Mesendoderm (in vitro differentiated cells): Measurements from ENCODE around the gene EVI5.
"Not testable (repeated sequence)": the region's sequence is repeated elsewhere in the genome, so short reads cannot be mapped to it uniquely, and the experiment has no call there.

ENCODE experiments used
- DNase-seq: peaks from one replicate; pipeline ENCODE4 v3.0.0; 2013
- H2AK5ac ChIP-seq: 2 replicates; pipeline ENCODE4 v1.6.1; 2013; ENCODE audit warnings: low read length, inconsistent platforms
- H2BK120ac ChIP-seq: 2 replicates; pipeline ENCODE4 v1.6.1; 2013; ENCODE audit warnings: low read depth, mild to moderate bottlenecking, low read length, moderate library complexity, mixed read lengths
- H2BK15ac ChIP-seq: replicated peaks from 2 replicates; pipeline ENCODE4 v1.6.1; 2013; ENCODE audit warnings: low read depth, mild to moderate bottlenecking, moderate library complexity
- H2BK5ac ChIP-seq: 2 replicates; pipeline ENCODE4 v1.6.1; 2013; ENCODE audit warnings: low read length, inconsistent platforms
- H3K18ac ChIP-seq: 2 replicates; pipeline ENCODE4 v1.6.1; 2013; ENCODE audit warnings: mild to moderate bottlenecking, low read length, mixed read lengths
- H3K23ac ChIP-seq: one replicate; pipeline ENCODE4 v1.6.1; 2013; ENCODE audit warnings: low read length
- H3K27ac ChIP-seq: 2 replicates; pipeline ENCODE4 v1.5.1; 2013; ENCODE audit warnings: low read depth, mild to moderate bottlenecking, inconsistent platforms, low read length, moderate library complexity
- H3K27me3 ChIP-seq: 2 replicates; pipeline ENCODE4 v1.6.1; 2013; ENCODE audit warnings: low read length, control low read depth, mild to moderate bottlenecking, inconsistent platforms; ENCODE audit not compliant: insufficient read depth, poor library complexity
- H3K36me3 ChIP-seq: 2 replicates; pipeline ENCODE4 v1.6.1; 2013; ENCODE audit warnings: low read length, inconsistent platforms; ENCODE audit not compliant: control insufficient read depth, insufficient read depth
- H3K4ac ChIP-seq: one replicate; pipeline ENCODE4 v1.6.1; 2013; ENCODE audit warnings: low read depth, mild to moderate bottlenecking, low read length, moderate library complexity
- H3K4me1 ChIP-seq: 2 replicates; pipeline ENCODE4 v1.6.1; 2013; ENCODE audit warnings: low read depth, low read length, inconsistent platforms; ENCODE audit not compliant: control insufficient read depth
- H3K4me2 ChIP-seq: 2 replicates; pipeline ENCODE4 v1.6.1; 2013; ENCODE audit warnings: low read length
- H3K4me3 ChIP-seq: 2 replicates; pipeline ENCODE4 v1.5.1; 2013; ENCODE audit warnings: mild to moderate bottlenecking, low read length
- H3K56ac ChIP-seq: one replicate; pipeline ENCODE4 v1.6.1; 2013; ENCODE audit warnings: low read length
- H3K79me1 ChIP-seq: 2 replicates; pipeline ENCODE4 v1.6.1; 2013; ENCODE audit warnings: low read length, inconsistent platforms
- H3K79me2 ChIP-seq: 2 replicates; pipeline ENCODE4 v1.6.1; 2013; ENCODE audit warnings: mild to moderate bottlenecking, low read length; ENCODE audit not compliant: control insufficient read depth, insufficient read depth
- H3K9ac ChIP-seq: 2 replicates; pipeline ENCODE4 v1.6.1; 2013; ENCODE audit warnings: low read length, inconsistent platforms
- H4K5ac ChIP-seq: one replicate; pipeline ENCODE4 v1.6.1; 2013; ENCODE audit warnings: low read length
- H4K8ac ChIP-seq: one replicate; pipeline ENCODE4 v1.6.1; 2013; ENCODE audit warnings: low read depth, mild to moderate bottlenecking, control low read depth, low read length, moderate library complexity
- WGBS: extraction: QIAGEN DNeasy Blood & Tissue Kit; methylation state at CpG from one replicate; pipeline ENCODE4 v1.1.7; 2013; ENCODE audit warnings: low lambda C conversion rate, missing lambda C conversion rate; ENCODE audit not compliant: insufficient coverage; ENCODE audit errors: extremely low coverage; 5-methylcytosine and 5-hydroxymethylcytosine counted together

EVI5 gene

DNA sequence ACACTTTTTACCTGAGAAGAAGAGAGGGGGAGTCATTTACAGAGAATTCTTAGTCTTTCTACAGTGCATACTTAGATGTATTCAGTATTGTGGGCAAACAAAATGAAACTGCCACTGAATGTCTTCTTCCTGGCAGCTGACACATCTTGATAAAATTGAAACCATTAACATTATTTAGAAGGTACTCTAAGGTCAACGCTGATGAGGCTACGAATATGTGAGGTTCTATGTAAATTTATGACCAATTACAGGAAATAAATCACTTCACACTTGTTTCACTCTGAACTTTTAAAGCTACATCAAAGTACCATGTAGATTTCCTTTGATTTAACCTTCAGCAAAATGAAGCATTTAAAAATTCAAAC is 246.9 kb downstream of the EVI5 start:
- H3K18ac ChIP-seq = no peak overlapping the region
- DNase-seq = no peak
- H3K9ac ChIP-seq = no peak overlapping the region
- H2BK5ac ChIP-seq = no peak overlapping the region
- no peak overlapping the region for H3K56ac ChIP-seq
- no peak overlapping the region for H3K23ac ChIP-seq
- no peak overlapping the region for H4K5ac ChIP-seq
- H2BK120ac ChIP-seq = no peak overlapping the region
- H3K4me1 ChIP-seq = no peaks in the 10 kb centered on the region
- no peaks in the 10 kb centered on the region for H3K79me2 ChIP-seq
- no peak overlapping the region for H3K27ac ChIP-seq
- no peaks in the 10 kb centered on the region for H3K79me1 ChIP-seq
- H2BK15ac ChIP-seq = no peak overlapping the region
- H3K4me2 ChIP-seq = no peak overlapping the region
- WGBS = no CpG with 5 or more reads among the region's 2 CpGs
- H3K4ac ChIP-seq = no peak overlapping the region
- no peak overlapping the region for H4K8ac ChIP-seq
- no peaks in the 10 kb centered on the region for H3K36me3 ChIP-seq
- H3K27me3 ChIP-seq = no peaks in the 10 kb centered on the region
- no peak overlapping the region for H3K4me3 ChIP-seq
- no peak overlapping the region for H2AK5ac ChIP-seq

DNA sequence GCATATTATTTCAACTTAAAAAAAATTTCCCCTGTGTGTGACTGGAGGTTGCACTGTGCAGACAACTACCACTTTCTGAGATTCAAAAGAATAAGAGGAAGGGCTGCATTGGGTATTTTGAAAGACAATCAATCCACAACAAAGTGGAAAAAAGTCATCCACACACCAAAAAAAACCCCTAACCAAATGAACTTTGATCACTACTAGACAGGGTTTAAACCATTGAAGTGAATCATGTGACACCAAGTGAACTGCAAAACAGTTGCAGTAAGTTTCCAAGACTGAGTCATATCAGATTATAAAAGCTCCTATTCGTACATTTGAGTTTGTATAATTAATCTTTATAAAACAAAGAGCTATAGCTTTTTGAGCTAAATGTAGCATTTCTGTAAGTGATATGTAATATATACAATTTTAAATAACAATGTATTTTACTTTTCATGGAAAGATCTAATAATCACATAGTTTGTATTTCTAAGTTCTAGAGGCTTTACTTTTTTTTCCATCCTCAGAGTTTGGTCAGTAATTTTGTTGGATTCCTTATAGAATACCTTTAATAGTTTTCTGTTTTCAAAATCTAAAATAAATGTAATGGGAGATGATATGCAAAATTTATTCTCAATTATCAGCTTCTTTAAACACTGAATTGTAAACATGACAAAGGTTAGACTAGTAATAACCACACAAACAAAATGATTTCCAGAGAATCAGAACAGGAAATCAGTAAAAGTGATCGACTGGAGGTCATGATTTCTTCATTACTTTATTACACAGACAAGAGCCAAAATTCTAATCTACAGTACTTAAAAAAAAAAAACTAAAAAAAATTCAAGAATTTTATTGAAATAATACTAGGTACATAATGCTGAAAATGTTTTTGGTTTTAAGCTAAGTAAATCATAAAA is 247.7 kb downstream of the EVI5 start:
- no CpG with 5 or more reads among the region's 2 CpGs for WGBS
- Histone ChIP-seq H4K8ac (no peak overlapping the region), H3K56ac (no peak overlapping the region), H3K27me3 (no peaks in the 10 kb centered on the region), H3K4me1 (no peaks in the 10 kb centered on the region), H3K36me3 (no peaks in the 10 kb centered on the region), H2BK15ac (no peak overlapping the region), H3K4me3 (no peak overlapping the region), H3K79me1 (no peaks in the 10 kb centered on the region), H2BK5ac (no peak overlapping the region), H3K79me2 (no peaks in the 10 kb centered on the region), H3K4me2 (no peak overlapping the region), H2BK120ac (no peak overlapping the region), H3K18ac (no peak overlapping the region), H3K4ac (no peak overlapping the region), H3K9ac (no peak overlapping the region), H3K27ac (no peak overlapping the region), H4K5ac (no peak overlapping the region), H3K23ac (no peak overlapping the region), H2AK5ac (no peak overlapping the region)
- DNase-seq = no peak

- Histone ChIP-seq H3K27ac (no peak overlapping the region), H4K8ac (no peak overlapping the region), H3K27me3 (no peaks in the 10 kb centered on the region), H3K4me1 (no peaks in the 10 kb centered on the region), H4K5ac (no peak overlapping the region), H3K4me3 (no peak overlapping the region), H2BK15ac (no peak overlapping the region), H2AK5ac (no peak overlapping the region), H3K79me2 (no peaks in the 10 kb centered on the region), H3K4ac (no peak overlapping the region), H3K56ac (no peak overlapping the region), H3K23ac (no peak overlapping the region), H3K79me1 (no peaks in the 10 kb centered on the region), H2BK120ac (no peak overlapping the region), H3K4me2 (no peak overlapping the region), H2BK5ac (no peak overlapping the region), H3K18ac (no peak overlapping the region), H3K9ac (no peak overlapping the region), H3K36me3 (no peaks in the 10 kb centered on the region)
- DNase-seq = no peak
- no CpG with 5 or more reads among the region's 5 CpGs for WGBS
Measured at GRCh38 chr1:92536211-92536979, 248.5 kb downstream of the EVI5 start.

GRCh38 chr1:92532371-92532770 is 252.5 kb downstream of the EVI5 start:
- H3K18ac ChIP-seq, H3K4me3 ChIP-seq, H3K56ac ChIP-seq, H2BK15ac ChIP-seq, H3K36me3 ChIP-seq, H3K79me1 ChIP-seq, H3K27me3 ChIP-seq, H3K4ac ChIP-seq, H3K27ac ChIP-seq, H3K79me2 ChIP-seq, H2AK5ac ChIP-seq, H3K9ac ChIP-seq, H2BK120ac ChIP-seq, H3K4me1 ChIP-seq, H4K5ac ChIP-seq, H3K4me2 ChIP-seq, H4K8ac ChIP-seq, H2BK5ac ChIP-seq, H3K23ac ChIP-seq, DNase-seq: not testable (repeated sequence)
- no CpG with 5 or more reads among the region's 4 CpGs for WGBS

DNA sequence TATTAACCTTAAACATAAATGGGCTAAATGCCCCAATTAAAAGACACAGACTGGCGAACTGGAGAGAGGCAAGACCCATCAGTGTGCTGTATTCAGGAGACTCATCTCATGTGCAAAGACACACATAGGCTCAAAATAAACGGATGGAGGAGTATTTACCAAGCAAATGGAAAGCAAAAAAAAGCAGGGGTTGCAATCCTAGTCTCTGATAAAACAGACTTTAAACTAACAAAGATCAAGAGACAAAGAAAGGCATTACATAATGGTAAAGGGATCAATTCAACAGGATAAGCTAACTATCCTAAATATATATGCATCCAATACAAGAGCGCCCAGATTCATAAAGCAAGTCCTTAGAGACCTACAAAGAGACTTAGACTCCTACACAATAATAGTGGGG is 253.0 kb downstream of the EVI5 start:
- not testable (repeated sequence) for H3K4me2 ChIP-seq, H2BK15ac ChIP-seq, H2BK5ac ChIP-seq, H3K18ac ChIP-seq, H2AK5ac ChIP-seq, H3K27me3 ChIP-seq, H3K79me2 ChIP-seq, H3K23ac ChIP-seq, H3K4ac ChIP-seq, H4K8ac ChIP-seq, H3K56ac ChIP-seq, DNase-seq, H3K4me1 ChIP-seq, H4K5ac ChIP-seq, H3K4me3 ChIP-seq, H2BK120ac ChIP-seq, H3K36me3 ChIP-seq, H3K79me1 ChIP-seq, H3K9ac ChIP-seq, H3K27ac ChIP-seq
- WGBS = no CpG with 5 or more reads among the region's 3 CpGs
